H1 (cell line): Measurements from ENCODE around the gene MAP2K2.

Experiments
- SIRT6 ChIP-seq: IDR thresholded peaks from one replicate; pipeline ENCODE4 v1.7.1; 2012; ENCODE audit warnings: low read length, inconsistent platforms
- TEAD4 ChIP-seq: IDR thresholded peaks from 2 replicates; pipeline ENCODE4 v1.6.1; 2012; ENCODE audit warnings: low read depth, low read length, inconsistent platforms, mixed read lengths
- TF ChIP-seq, protein P1 (sequence below), 3 experiments: IDR thresholded peaks; 1 replicate in 2 of 3; 2 replicates in 1 of 3; pipeline versions ENCODE4 v1.5.1 to v1.6.1; 2011; ENCODE audit warnings: low read length in 3 of 3, mild to moderate bottlenecking in 3 of 3, inconsistent platforms in 2 of 3, low read depth in 1 of 3, moderate library complexity in 1 of 3; ENCODE audit not compliant: insufficient read depth in 1 of 3; ENCODE audit errors: control extremely low read depth in 1 of 3

GRCh38 chr19:4063369-4064148 is 60.4 kb downstream of the MAP2K2 start:
- TF ChIP-seq TEAD4 (no peak), SIRT6 (no peak)
- TF ChIP-seq, protein P1, sequence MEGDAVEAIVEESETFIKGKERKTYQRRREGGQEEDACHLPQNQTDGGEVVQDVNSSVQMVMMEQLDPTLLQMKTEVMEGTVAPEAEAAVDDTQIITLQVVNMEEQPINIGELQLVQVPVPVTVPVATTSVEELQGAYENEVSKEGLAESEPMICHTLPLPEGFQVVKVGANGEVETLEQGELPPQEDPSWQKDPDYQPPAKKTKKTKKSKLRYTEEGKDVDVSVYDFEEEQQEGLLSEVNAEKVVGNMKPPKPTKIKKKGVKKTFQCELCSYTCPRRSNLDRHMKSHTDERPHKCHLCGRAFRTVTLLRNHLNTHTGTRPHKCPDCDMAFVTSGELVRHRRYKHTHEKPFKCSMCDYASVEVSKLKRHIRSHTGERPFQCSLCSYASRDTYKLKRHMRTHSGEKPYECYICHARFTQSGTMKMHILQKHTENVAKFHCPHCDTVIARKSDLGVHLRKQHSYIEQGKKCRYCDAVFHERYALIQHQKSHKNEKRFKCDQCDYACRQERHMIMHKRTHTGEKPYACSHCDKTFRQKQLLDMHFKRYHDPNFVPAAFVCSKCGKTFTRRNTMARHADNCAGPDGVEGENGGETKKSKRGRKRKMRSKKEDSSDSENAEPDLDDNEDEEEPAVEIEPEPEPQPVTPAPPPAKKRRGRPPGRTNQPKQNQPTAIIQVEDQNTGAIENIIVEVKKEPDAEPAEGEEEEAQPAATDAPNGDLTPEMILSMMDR (IDR thresholded peaks at IDR 0.05; ENCODE audit: control extremely low read depth in 1 of 3, insufficient read depth in 1 of 3, low read depth in 1 of 3, low read length in 3 of 3) = peak in 2 of 3 experiments; percentile 16 to 29; a peak in 2 of 4 replicates
